C4-2B (cell line): ENCODE data around the gene ARHGAP26.

ENCODE experiments used
- ZFX ChIP-seq: fragments of 450-650 bp; IDR thresholded peaks from 2 replicates; pipeline ENCODE4 v1.6.1; 2017
- TF ChIP-seq, protein P1 (sequence below): fragments of 450-650 bp; conservative IDR thresholded peaks from 2 replicates; pipeline ENCODE4 v1.5.1; 2017; ENCODE audit warnings: mild to moderate bottlenecking

DNA sequence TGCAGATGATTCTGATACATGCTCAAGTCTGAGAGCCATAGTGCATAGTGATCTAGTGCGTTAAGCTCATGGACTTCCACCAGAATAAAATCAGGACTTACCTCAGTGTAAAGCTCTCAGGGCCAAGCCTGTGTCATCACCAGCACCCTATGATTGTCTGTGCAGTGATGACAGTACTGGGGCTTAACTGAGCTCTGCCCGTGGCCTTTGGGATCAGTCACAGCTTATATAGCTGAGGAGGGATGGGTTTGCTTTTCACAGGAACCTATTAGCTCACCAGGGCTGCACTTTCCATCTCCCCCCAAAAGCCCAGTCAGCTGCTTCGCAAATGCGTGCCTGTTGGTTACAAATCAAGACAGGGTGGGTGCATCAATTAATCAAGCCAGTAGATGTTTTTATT is 386.4 kb downstream of the ARHGAP26 start:
- TF ChIP-seq, protein P1, sequence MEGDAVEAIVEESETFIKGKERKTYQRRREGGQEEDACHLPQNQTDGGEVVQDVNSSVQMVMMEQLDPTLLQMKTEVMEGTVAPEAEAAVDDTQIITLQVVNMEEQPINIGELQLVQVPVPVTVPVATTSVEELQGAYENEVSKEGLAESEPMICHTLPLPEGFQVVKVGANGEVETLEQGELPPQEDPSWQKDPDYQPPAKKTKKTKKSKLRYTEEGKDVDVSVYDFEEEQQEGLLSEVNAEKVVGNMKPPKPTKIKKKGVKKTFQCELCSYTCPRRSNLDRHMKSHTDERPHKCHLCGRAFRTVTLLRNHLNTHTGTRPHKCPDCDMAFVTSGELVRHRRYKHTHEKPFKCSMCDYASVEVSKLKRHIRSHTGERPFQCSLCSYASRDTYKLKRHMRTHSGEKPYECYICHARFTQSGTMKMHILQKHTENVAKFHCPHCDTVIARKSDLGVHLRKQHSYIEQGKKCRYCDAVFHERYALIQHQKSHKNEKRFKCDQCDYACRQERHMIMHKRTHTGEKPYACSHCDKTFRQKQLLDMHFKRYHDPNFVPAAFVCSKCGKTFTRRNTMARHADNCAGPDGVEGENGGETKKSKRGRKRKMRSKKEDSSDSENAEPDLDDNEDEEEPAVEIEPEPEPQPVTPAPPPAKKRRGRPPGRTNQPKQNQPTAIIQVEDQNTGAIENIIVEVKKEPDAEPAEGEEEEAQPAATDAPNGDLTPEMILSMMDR = no peak
- TF ChIP-seq ZFX = no peak
